A549 (cell line): ENCODE measurements around the gene PAIP2B. TPM values are rescaled to one million over a fixed set of nuclear protein-coding genes. Genes with fewer than 3 reads are reported as not detected.

Source experiments
- ATAC-seq, 2 experiments: fragments of 200-7000 bp in 1 of 2; fragments of >200 bp in 1 of 2; cut with Nextera tagmentation in 1 of 2; cut with Tn5 transposase in 1 of 2; 3 replicates each; pipeline versions ENCODE4 v1.8.0 to v1.9.1; 2018 to 2020; ENCODE audit warnings: mild to moderate bottlenecking in 1 of 2, moderate library complexity in 1 of 2
- CTCF ChIA-PET: fragments of 300-600 bp; sonication (Branson Sonifier 250); formaldehyde crosslinking; extraction: SDS; loops from one replicate; lab custom pipeline; 2021; ENCODE audit warnings: antibody characterized with exemption, inconsistent platforms; lab: Yijun Ruan, JAX
- POLR2A ChIA-PET: fragments of 350-600 bp; formaldehyde crosslinking; extraction: SDS; loops from one replicate; lab custom pipeline; 2021; ENCODE audit warnings: antibody characterized with exemption, inconsistent platforms; lab: Yijun Ruan, JAX
- DNase-seq, 2 experiments: peaks; one replicate each; pipeline versions ENCODE4 v3.0.0 to v3.0.0-alpha.2; 2011 to 2016; ENCODE audit warnings: low read depth in 1 of 2, low spot score in 1 of 2
- FAIRE-seq: peaks from 2 replicates; lab custom pipeline; 2011; peaks lifted over from hg19 to GRCh38; lab: Jason Lieb, UNC
- H3K27ac ChIP-seq, 2 experiments: fragments of >200 bp; sonication (Bioruptor Twin); formaldehyde crosslinking; 3 replicates each; pipeline ENCODE4 v1.5.1; 2016 to 2017
- H3K4me1 ChIP-seq: fragments of >200 bp; sonication (Bioruptor Twin); formaldehyde crosslinking; 3 replicates; pipeline ENCODE4 v1.6.1; 2016
- H3K4me2 ChIP-seq: fragments of >200 bp; sonication (Bioruptor Twin); formaldehyde crosslinking; 3 replicates; pipeline ENCODE4 v1.6.1; 2016
- H3K4me3 ChIP-seq: fragments of >200 bp; sonication (Bioruptor Twin); formaldehyde crosslinking; 3 replicates; pipeline ENCODE4 v1.5.1; 2016
- H3K9me3 ChIP-seq: fragments of >200 bp; sonication (Bioruptor Twin); formaldehyde crosslinking; 3 replicates; pipeline ENCODE4 v1.6.1; 2016
- ATOH8 ChIP-seq: fragments of 250-450 bp; sonication (Bioruptor Pico); IDR thresholded peaks from 2 replicates; pipeline ENCODE4 v1.5.0; 2020; ENCODE audit warnings: low read depth, mild to moderate bottlenecking, moderate library complexity
- CBX8 ChIP-seq: fragments of 200-600 bp; sonication (generic); IDR thresholded peaks from 2 replicates; pipeline ENCODE4 v1.6.1; 2016
- EHF ChIP-seq: fragments of 250-450 bp; sonication (Bioruptor Pico); IDR thresholded peaks from 2 replicates; pipeline ENCODE4 v1.5.0; 2020; ENCODE audit warnings: mild to moderate bottlenecking
- EHMT2 ChIP-seq: fragments of 200-600 bp; sonication (generic); IDR thresholded peaks from 2 replicates; pipeline ENCODE4 v1.6.1; 2016; ENCODE audit warnings: antibody characterized with exemption, low read depth, mild to moderate bottlenecking, moderate library complexity
- FOSB ChIP-seq: fragments of 250-450 bp; sonication (Bioruptor Pico); IDR thresholded peaks from 2 replicates; pipeline ENCODE4 v1.5.0; 2020; ENCODE audit warnings: mild to moderate bottlenecking, moderate library complexity
- FOSL2 ChIP-seq, 2 experiments: fragments of 450-650 bp in 1 of 2; fragments of >200 bp in 1 of 2; sonication (Bioruptor Twin) in 1 of 2; formaldehyde crosslinking; IDR thresholded peaks; 2 replicates each; pipeline versions ENCODE4 v1.5.0 to v1.6.1; 2016 to 2020; ENCODE audit warnings: mild to moderate bottlenecking in 1 of 2, moderate library complexity in 1 of 2
- HOXB13 ChIP-seq: fragments of 250-450 bp; sonication (Bioruptor Pico); IDR thresholded peaks from 2 replicates; pipeline ENCODE4 v1.5.0; 2020; ENCODE audit warnings: low read depth, mild to moderate bottlenecking, moderate library complexity
- JUN ChIP-seq, 2 experiments: fragments of >200 bp; sonication (Bioruptor Twin); formaldehyde crosslinking; IDR thresholded peaks; 2 replicates in 1 of 2; 3 replicates in 1 of 2; pipeline ENCODE4 v1.6.1; 2016 to 2017
- KDM5A ChIP-seq: fragments of 200-600 bp; sonication (generic); IDR thresholded peaks from 2 replicates; pipeline ENCODE4 v1.6.1; 2016; ENCODE audit warnings: antibody characterized with exemption, mild to moderate bottlenecking
- MAZ ChIP-seq: fragments of 150-350 bp; IDR thresholded peaks from 2 replicates; pipeline ENCODE4 v1.6.1; 2014; ENCODE audit warnings: antibody characterized with exemption, low read depth, low read length, borderline replicate concordance
- MYC ChIP-seq: IDR thresholded peaks from 2 replicates; pipeline ENCODE4 v1.6.1; 2012; ENCODE audit warnings: mild to moderate bottlenecking, inconsistent platforms, low read length, improper control_type of control experiment, borderline replicate concordance
- NPAS2 ChIP-seq: fragments of 250-450 bp; sonication (Bioruptor Pico); IDR thresholded peaks from 2 replicates; pipeline ENCODE4 v1.8.0; 2022; ENCODE audit warnings: mild to moderate bottlenecking, moderate library complexity, borderline replicate concordance
- NR3C1 ChIP-seq: fragments of >200 bp; sonication (Bioruptor Twin); formaldehyde crosslinking; IDR thresholded peaks from 3 replicates; pipeline ENCODE4 v1.6.1; 2017
- RAD21 ChIP-seq, 2 experiments: fragments of >200 bp in 1 of 2; sonication (Bioruptor Twin) in 1 of 2; formaldehyde crosslinking in 1 of 2; IDR thresholded peaks in 1 of 2; conservative IDR thresholded peaks in 1 of 2; 2 replicates in 1 of 2; 3 replicates in 1 of 2; pipeline ENCODE4 v1.6.1; 2012 to 2018; ENCODE audit warnings: inconsistent platforms in 1 of 2
- RCOR1 ChIP-seq: fragments of 150-350 bp; IDR thresholded peaks from 2 replicates; pipeline ENCODE4 v1.6.1; 2014; ENCODE audit warnings: antibody characterized with exemption, low read length, low read depth
- RFX5 ChIP-seq: fragments of 450-650 bp; IDR thresholded peaks from 2 replicates; pipeline ENCODE4 v1.7.1; 2014; ENCODE audit warnings: antibody characterized with exemption, mild to moderate bottlenecking, moderate library complexity
- SMC3 ChIP-seq: fragments of >200 bp; sonication (Bioruptor Twin); formaldehyde crosslinking; IDR thresholded peaks from 3 replicates; pipeline ENCODE4 v1.6.1; 2018; ENCODE audit warnings: inconsistent platforms
- TFCP2L1 ChIP-seq: fragments of 250-450 bp; sonication (Bioruptor Pico); IDR thresholded peaks from 2 replicates; pipeline ENCODE4 v1.5.0; 2021; ENCODE audit warnings: mild to moderate bottlenecking
- USF2 ChIP-seq: fragments of 450-650 bp; IDR thresholded peaks from 2 replicates; pipeline ENCODE4 v1.6.1; 2014; ENCODE audit warnings: antibody characterized with exemption
- ZFP36 ChIP-seq: fragments of 450-650 bp; IDR thresholded peaks from 2 replicates; pipeline ENCODE4 v1.6.1; 2014; ENCODE audit warnings: borderline replicate concordance; ENCODE audit not compliant: partially characterized antibody
- ZNF302 ChIP-seq: fragments of 250-450 bp; sonication (Bioruptor Pico); IDR thresholded peaks from 2 replicates; pipeline ENCODE4 v1.9.0; 2021; ENCODE audit warnings: inconsistent platforms, mild to moderate bottlenecking, moderate library complexity
- ZSCAN20 ChIP-seq: fragments of 250-450 bp; sonication (Bioruptor Pico); IDR thresholded peaks from 2 replicates; pipeline ENCODE4 v1.8.0; 2022; ENCODE audit warnings: mild to moderate bottlenecking, moderate library complexity
- WGBS: methylation state at CpG from one replicate; pipeline ENCODE4 v1.1.6; 2017; ENCODE audit errors: missing lambda C conversion rate; 5-methylcytosine and 5-hydroxymethylcytosine counted together
- polyA plus RNA-seq, 4 experiments: library from polyadenylated mRNA; depleted of rRNA in 3 of 4; stranded (reverse); fragments of >200 nt; fragmentation: RNase III in 1 of 4; extraction: RNeasy Plus Mini Kit Qiagen cat#74134 plus additional on column Dnase treatment in 1 of 4; gene quantifications; 2 replicates in 3 of 4; 3 replicates in 1 of 4; pipeline ENCODE4 v1.2.3, GENCODE V29; 2011 to 2017
- TF ChIP-seq, protein P1 (sequence below): fragments of >200 bp; sonication (Bioruptor Twin); formaldehyde crosslinking; IDR thresholded peaks from 3 replicates; pipeline ENCODE4 v1.5.1; 2016
- TF ChIP-seq, protein P2 (sequence below): IDR thresholded peaks from 2 replicates; pipeline ENCODE4 v1.6.1; 2012
- TF ChIP-seq, protein P3 (sequence below): fragments of >200 bp; sonication (Bioruptor Twin); formaldehyde crosslinking; IDR thresholded peaks from 2 replicates; pipeline ENCODE4 v1.6.1; 2016

PAIP2B gene
- polyA plus RNA-seq, 2 of the 4 experiments (the other 2 are of a cell fraction), result 0.70 to 0.84 TPM

GRCh38 chr2:71173096-71173495, 53.8 kb downstream of the PAIP2B start (continued):
- no peak for TF ChIP-seq HOXB13 (CRISPR knock-in tag)
- TF ChIP-seq EHMT2, result no peak

- TF ChIP-seq RFX5, result no peak
- no peak for TF ChIP-seq EHF (CRISPR knock-in tag)
- no peak for TF ChIP-seq NPAS2 (CRISPR knock-in tag)
- TF ChIP-seq ZFP36, result no peak
- TF ChIP-seq CBX8, result no peak
- TF ChIP-seq ZNF302, result no peak
- no peak for TF ChIP-seq ATOH8 (CRISPR knock-in tag)
- TF ChIP-seq, all 56 proteins: peak for 0
- POLR2A ChIA-PET, result no interaction called here
- H3K27ac ChIP-seq, result no peak overlapping the region
- WGBS, result 26% methylated on average over 3 of the region's 3 CpGs
- no peak overlapping the region for H3K4me3 ChIP-seq
- no peak for DNase-seq
- ATAC-seq, result peak; percentile 34 to 49; a peak in 1 of 6 replicates
- no peaks in the 10 kb centered on the region for H3K4me1 ChIP-seq
- no peak overlapping the region for H3K4me2 ChIP-seq
- H3K9me3 ChIP-seq, result no peaks in the 10 kb centered on the region
- CTCF ChIA-PET, result interaction anchor here (1.0 to 2.1 kb wide), 2 partner anchors 10 to 165 kb away, joined by 5 to 10 read pairs; partner anchors contain the start of gene ZNF638
- FAIRE-seq, result no peak
Observed at GRCh38 chr2:71166812-71167211, 60.1 kb downstream of the PAIP2B start.

GRCh38 chr2:71157124-71157793, 69.6 kb downstream of the PAIP2B start:
- POLR2A ChIA-PET, result interaction anchor here (1.9 kb wide), 1 partner anchor 89 kb away, joined by 5 read pairs; the partner anchor contains the start of gene NAGK
- peak; percentile 83 to 92 for ATAC-seq
- H3K27ac ChIP-seq, result no peak overlapping the region
- H3K4me2 ChIP-seq, result peak overlapping the region; percentile 59
- no peaks in the 10 kb centered on the region for H3K9me3 ChIP-seq
- TF ChIP-seq TFCP2L1 (CRISPR knock-in tag) (no peak), ZSCAN20 (CRISPR knock-in tag) (no peak), NR3C1 (no peak), SMC3 (peak; percentile 58), MAZ (no peak), FOSB (CRISPR knock-in tag) (no peak), KDM5A (no peak), RCOR1 (no peak), FOSL2 (IDR thresholded peaks at IDR 0.05) (no peak), FOSL2 (CRISPR knock-in tag; IDR thresholded peaks at IDR 0.05) (no peak), EHMT2 (no peak), MYC (no peak), NPAS2 (CRISPR knock-in tag) (no peak), USF2 (no peak), CBX8 (no peak), JUN (IDR thresholded peaks at IDR 0.05) (no peak), RAD21 (conservative IDR thresholded peaks at IDR 0.05 in 1 of 2, IDR thresholded peaks at IDR 0.05 in 1 of 2) (peak; percentile 80 to 87)
- TF ChIP-seq, protein P1, sequence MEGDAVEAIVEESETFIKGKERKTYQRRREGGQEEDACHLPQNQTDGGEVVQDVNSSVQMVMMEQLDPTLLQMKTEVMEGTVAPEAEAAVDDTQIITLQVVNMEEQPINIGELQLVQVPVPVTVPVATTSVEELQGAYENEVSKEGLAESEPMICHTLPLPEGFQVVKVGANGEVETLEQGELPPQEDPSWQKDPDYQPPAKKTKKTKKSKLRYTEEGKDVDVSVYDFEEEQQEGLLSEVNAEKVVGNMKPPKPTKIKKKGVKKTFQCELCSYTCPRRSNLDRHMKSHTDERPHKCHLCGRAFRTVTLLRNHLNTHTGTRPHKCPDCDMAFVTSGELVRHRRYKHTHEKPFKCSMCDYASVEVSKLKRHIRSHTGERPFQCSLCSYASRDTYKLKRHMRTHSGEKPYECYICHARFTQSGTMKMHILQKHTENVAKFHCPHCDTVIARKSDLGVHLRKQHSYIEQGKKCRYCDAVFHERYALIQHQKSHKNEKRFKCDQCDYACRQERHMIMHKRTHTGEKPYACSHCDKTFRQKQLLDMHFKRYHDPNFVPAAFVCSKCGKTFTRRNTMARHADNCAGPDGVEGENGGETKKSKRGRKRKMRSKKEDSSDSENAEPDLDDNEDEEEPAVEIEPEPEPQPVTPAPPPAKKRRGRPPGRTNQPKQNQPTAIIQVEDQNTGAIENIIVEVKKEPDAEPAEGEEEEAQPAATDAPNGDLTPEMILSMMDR, result peak; percentile 78
- TF ChIP-seq, protein P2, sequence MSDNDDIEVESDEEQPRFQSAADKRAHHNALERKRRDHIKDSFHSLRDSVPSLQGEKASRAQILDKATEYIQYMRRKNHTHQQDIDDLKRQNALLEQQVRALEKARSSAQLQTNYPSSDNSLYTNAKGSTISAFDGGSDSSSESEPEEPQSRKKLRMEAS, result no peak
- TF ChIP-seq, protein P3, sequence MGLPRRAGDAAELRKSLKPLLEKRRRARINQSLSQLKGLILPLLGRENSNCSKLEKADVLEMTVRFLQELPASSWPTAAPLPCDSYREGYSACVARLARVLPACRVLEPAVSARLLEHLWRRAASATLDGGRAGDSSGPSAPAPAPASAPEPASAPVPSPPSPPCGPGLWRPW, result no peak
- H3K4me3 ChIP-seq, result no peak overlapping the region
- no peak for FAIRE-seq
- CTCF ChIA-PET, result interaction anchor here (0.6 to 3.7 kb wide), 35 partner anchors 8 to 355 kb away, joined by 3 to 18 read pairs (median 5); partner anchors contain the start of gene ZNF638
- peak; percentile 46 to 63 for DNase-seq
- H3K4me1 ChIP-seq, result peaks cover 7% of the 10 kb centered on the region; the same call in 2 of the 3 replicates
- WGBS, result 16% methylated on average over 13 of the region's 16 CpGs
